HG03439 (cell line): ENCODE data around the gene POLA2.
"Not testable (repeated sequence)": the region's sequence is repeated elsewhere in the genome, so short reads cannot be mapped to it uniquely, and the experiment has no call there.

Source experiments
- ATAC-seq: cut with Tn5 transposase; IDR thresholded peaks from one replicate; pipeline ENCODE4 v1.9.1; 2021; ENCODE audit warnings: mild to moderate bottlenecking, moderate library complexity; ENCODE audit not compliant: unreplicated experiment

The POLA2 gene

DNA sequence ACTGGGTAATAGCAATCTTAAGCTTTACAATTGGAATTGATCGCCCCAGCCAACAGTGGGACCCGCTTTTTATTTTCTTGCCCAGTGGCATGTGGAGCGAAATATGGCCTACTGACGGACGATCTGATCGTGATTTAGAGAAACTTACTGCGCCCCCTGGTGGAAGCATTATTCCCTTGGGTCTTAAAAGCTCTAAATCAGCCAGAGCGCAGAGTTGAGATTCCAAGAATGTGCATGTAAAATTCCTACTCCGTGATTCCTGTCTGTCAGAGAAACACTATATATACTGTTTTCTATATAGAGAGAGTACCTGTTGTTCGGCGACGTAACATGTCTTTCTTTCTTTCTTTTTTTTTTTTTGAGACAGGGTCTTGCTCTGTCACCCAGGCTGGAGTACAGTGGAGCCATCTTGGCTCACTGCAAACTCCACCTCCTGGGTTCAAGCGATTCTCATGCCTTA, 68.2 kb downstream of the POLA2 start:
- no peak for ATAC-seq

GRCh38 chr11:65330544-65330943, 68.8 kb downstream of the POLA2 start:
- ATAC-seq, result no peak

- not testable (repeated sequence) for ATAC-seq
Measured at GRCh38 chr11:65332591-65332990, 70.8 kb downstream of the POLA2 start.

DNA sequence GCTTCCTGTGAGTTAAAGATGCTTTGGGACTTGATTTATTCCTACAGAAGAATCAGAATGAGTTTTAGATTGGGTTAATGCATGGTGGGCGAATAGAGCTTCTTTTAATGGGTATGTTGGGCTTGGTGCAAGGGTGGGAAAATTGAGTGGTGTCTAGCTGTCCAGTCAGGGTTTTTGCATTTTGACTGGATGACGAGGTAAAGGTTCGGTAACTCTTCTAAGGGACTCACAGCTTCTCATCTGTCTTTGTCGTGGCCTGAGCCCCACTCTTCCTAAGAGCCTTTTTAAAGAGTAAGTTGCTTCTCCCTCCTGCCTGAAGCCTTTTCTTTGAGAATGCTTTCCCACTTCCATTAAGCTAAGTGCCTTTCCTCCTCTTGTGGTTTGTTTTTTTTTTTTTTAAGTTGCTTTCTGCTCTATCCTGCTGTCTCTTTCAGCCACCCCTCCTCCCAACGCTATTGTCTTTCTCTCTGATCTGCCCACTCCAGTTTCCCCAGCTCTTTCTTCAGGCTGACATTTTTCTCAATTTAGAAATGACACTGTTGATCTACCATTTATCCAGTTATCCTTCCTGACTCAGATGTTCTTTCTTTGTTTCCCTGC, 73.0 kb downstream of the POLA2 start:
- ATAC-seq, result no peak

- no peak for ATAC-seq
Measured at GRCh38 chr11:65338676-65339075, 76.9 kb downstream of the POLA2 start.

DNA sequence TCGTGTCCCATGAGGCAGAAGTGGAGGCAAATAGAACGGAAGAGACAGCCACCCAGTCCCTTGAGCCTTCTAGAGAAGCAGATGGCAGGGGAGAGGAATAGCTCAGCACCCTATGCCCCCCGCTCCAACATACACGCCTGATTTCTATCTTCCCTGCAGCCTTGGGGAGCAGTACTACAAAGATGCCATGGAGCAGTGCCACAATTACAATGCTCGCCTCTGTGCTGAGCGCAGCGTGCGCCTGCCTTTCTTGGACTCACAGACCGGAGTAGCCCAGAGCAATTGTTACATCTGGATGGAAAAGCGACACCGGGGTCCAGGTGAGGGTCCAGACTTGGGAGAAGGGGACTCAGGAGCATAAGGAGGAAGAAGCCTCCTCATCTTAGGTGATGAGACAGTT, 78.5 kb downstream of the POLA2 start:
- ATAC-seq, result no peak

DNA sequence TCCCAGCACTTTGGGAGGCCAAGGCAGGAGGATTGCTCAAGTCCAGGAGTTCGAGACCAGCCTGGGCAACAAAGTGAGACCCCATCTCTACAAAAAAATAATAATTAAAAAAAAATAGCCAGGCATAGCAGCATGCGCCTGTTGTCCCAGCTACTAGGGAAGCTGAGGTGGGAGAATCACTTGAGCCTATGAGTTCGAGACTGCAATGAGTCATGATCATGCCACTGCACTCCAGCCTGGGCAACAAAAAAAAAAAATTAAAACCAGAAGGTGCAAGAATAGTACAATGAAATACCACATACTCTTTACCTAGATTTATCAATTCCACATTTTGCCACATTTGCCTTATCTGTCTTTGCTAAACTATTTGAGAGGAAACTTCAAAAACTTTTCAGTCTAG, 80.1 kb downstream of the POLA2 start:
- no peak for ATAC-seq
